Fibroblast of pulmonary artery (primary cell): ENCODE data around the gene PIAS2.

Experiments used
- DNase-seq: peaks from one replicate; pipeline ENCODE4 v3.0.0-alpha.2; 2010; ENCODE audit warnings: low read depth
- H3K4me3 ChIP-seq: replicated peaks from 2 replicates; pipeline ENCODE4 v1.5.1; 2011; ENCODE audit warnings: low read depth, mild to moderate bottlenecking, control low read depth, low read length, moderate library complexity
- TF ChIP-seq, protein P1 (sequence below): IDR thresholded peaks from 2 replicates; pipeline ENCODE4 v1.5.1; 2011; ENCODE audit warnings: mild to moderate bottlenecking, control low read depth, low read length, inconsistent platforms; ENCODE audit errors: missing control alignments

The PIAS2 gene

DNA sequence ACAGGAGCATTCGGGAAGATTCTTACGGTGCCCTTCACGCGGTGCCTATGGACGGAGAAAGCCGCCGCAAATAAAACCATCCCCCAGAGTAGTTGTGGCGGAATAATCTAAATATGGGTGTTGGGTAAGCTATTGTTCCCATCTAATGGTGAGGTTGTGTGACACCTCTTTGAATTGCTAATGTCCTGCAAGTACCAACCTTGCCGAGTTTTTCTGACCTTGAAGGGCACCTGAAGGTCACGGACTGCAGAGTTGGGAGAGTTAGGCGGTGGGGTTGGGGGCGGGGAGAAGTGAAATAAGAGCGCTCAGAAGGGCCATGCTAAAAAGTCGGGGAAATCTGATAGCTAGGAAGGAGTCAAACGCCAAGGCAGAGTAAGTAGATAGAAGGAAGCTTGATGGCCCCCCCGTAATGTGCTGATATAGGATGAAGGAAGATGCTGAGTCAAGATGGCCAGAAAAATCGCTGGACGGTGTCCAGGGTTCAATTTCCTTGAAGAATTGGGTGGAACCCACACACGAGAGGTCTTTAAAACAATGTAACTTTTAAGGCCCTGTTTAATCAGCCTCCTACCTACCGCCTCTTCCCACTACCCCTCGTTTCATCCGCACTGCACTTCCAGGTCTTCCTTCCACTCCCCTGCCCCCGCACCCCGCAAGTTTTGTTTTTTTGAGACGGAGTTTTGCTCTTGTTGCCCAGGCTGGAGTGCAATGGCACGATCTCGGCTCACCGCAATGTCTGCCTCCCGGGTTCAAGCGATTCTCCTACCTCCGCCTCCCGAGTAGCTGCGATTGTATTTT, 695 bp upstream of the PIAS2 start:
- peak overlapping the region; percentile 84 for H3K4me3 ChIP-seq
- peak; percentile 25 for DNase-seq
- TF ChIP-seq, protein P1, sequence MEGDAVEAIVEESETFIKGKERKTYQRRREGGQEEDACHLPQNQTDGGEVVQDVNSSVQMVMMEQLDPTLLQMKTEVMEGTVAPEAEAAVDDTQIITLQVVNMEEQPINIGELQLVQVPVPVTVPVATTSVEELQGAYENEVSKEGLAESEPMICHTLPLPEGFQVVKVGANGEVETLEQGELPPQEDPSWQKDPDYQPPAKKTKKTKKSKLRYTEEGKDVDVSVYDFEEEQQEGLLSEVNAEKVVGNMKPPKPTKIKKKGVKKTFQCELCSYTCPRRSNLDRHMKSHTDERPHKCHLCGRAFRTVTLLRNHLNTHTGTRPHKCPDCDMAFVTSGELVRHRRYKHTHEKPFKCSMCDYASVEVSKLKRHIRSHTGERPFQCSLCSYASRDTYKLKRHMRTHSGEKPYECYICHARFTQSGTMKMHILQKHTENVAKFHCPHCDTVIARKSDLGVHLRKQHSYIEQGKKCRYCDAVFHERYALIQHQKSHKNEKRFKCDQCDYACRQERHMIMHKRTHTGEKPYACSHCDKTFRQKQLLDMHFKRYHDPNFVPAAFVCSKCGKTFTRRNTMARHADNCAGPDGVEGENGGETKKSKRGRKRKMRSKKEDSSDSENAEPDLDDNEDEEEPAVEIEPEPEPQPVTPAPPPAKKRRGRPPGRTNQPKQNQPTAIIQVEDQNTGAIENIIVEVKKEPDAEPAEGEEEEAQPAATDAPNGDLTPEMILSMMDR: no peak

DNA sequence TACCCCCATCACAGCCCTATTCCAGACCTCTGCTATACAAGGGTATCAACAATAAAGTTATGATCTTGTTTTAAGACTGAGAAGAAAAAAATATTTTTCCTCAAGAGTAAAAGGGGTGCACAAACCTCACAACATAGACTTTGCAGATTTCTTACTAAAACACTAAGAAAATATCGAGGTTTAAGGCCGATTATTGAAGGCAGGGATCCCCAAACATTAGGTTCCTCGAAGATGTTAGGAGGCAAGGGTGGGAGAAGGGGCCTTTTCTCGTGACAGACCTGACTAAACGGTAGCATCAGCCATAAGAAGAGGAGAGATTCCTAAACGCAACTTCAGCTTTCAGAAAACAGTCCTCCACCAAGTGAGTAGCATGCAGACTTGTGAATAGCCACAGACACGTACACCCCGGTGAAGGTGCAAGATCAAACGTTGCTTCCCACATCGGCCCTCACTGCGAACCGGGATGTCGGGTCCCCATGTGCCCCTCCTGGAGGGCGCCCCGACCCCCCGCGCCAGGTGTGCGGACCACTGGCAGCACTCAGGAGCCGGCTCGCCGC, 678 bp downstream of the PIAS2 start:
- TF ChIP-seq, protein P1: no peak
- H3K4me3 ChIP-seq: peak overlapping the region; percentile 84
- DNase-seq: peak; percentile 41

DNA sequence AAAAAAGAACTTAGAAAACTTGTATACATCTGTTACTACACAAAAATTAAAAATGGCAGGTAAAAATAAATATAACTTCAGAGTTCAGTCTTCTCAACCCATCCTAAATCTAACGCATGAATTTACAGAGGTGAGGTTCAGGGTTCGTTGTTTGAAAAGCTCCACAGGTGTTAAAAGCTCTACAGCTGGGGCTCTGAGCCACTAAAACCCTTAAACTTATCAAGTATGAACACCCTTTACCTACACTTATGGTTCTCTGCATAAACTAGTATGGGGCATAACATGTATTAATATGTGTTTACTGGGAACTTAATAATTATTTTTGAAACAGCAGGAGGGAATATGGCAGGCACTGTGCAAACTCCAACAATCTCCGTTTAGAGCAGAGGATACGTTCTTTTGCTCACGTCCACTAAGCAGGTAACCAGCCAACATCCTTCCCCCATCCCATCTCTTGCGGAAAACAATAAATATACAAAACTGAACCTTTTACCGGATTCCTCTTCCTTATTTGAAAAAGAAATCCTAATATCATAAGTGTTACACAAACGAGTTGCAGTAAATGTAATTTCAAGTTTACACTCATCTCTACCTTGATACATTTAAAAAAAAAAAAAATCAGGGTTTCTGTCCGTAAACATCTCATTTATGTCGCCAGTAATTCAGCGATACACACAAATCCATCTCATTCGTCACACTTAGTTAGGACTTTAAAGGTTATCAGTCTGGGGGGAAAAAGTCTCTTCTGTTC, 1.3 kb downstream of the PIAS2 start:
- peak overlapping the region; percentile 84 for H3K4me3 ChIP-seq
- TF ChIP-seq, protein P1: no peak

GRCh38 chr18:46910856-46911255, 6.5 kb downstream of the PIAS2 start:
- DNase-seq: no peak
- H3K4me3 ChIP-seq: no peak overlapping the region
- TF ChIP-seq, protein P1: no peak

More for the DNA sequence above, 1.3 kb downstream of the PIAS2 start:
- DNase-seq: no peak

GRCh38 chr18:46909497-46909896, 7.8 kb downstream of the PIAS2 start:
- no peak overlapping the region for H3K4me3 ChIP-seq
- TF ChIP-seq, protein P1: no peak
- DNase-seq: no peak

DNA sequence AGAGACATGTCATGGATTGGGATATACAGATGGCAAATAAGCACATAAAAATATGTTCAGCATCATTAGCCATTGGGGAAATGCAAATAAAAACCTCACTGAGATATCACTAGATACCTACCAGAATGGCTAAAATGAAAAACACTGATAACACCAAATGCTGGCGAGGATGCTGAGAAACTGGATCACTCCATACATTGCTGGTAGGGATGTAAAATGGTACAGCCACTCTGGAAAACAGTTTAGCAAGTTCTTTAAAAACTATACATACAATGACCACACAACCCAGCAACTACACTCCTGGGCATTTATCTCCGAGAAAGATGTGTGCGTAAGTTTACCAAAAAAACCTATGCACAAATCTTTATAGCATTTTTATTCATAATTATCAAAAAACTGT, 13.9 kb downstream of the PIAS2 start:
- TF ChIP-seq, protein P1: no peak

More for the DNA sequence above, 13.9 kb downstream of the PIAS2 start:
- DNase-seq: no peak
- H3K4me3 ChIP-seq: no peak overlapping the region
